ENCODE results near the gene FAM47E.
"Not testable (repeated sequence)": the region's sequence is repeated elsewhere in the genome, so short reads cannot be mapped to it uniquely, and the experiment has no call there.

The FAM47E gene

DNA sequence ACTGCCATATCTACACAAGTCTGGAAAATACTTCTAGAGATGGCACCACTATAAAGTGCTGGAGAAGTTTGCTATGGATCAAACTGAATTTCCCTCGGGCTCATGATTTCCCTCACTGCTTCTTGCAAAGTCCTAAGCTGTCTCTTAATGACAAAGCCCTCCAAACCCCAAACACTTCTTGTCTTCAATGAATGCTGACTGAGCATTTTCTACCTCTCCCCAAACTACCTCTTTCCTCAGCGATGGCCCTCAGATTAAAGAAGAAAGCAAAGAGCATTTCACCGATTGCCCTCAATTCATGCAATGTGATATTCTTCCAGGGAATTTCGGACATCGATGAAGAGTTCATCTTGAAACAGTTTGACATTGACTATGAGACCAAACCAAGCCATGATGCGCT is 19.7 kb downstream of the FAM47E start:
- no peak for DNase-seq

DNA sequence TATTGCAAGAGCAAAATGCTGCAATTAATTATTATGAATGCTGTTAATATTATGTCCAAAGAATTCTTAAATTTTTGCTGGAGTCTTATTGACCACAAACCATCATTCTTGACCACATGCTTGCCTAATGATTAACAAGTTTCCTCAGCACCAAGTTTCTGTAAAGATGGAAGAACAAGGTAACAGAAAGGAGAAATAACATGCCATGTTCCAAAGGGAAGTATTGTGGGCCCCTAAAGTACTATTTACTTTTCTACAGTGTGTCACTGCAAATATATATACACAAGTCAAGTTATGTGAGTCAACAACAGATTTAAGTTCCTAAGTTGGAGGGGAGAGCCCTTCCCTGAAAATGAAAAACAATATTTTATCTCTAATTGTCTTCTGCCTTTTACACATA is 20.6 kb downstream of the FAM47E start:
- DNase-seq: no peak

DNA sequence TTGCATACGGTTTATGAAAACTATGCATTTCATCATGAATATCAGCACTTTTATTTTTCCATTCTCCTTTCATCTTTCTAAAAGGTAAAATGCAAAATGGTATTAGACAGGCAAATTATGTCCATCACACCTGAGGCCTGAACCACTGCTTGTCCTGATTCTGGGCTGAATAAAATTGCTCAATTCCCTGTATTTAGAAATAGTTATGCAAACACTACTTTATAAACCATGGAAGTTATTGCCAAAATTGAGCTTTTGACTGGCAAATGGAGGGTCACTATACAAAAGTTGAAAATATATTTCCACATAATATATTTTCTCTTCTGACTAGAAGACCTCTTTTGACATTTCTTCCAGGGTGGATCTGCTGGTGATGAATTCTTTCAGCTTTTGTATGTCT is 21.1 kb downstream of the FAM47E start:
- DNase-seq: no peak

DNA sequence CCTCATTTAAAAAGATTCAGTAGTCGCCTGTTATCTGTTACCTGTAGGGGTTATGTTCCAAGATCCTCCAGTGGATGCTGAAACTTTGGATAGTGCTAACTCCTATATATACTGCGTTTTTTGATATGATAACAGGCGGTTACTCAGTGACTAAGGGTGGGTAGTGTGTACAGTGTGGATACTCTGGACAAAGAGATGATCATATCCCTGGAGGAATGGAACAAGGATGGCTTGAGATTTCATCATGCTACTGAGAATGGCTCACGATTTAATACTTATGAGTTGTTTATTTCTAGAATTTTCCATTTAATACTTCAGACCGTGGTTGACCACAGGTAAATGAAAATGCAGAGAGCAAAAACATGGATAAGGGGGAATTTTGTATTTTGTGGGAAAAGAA is 21.5 kb downstream of the FAM47E start:
- no peak for DNase-seq

DNA sequence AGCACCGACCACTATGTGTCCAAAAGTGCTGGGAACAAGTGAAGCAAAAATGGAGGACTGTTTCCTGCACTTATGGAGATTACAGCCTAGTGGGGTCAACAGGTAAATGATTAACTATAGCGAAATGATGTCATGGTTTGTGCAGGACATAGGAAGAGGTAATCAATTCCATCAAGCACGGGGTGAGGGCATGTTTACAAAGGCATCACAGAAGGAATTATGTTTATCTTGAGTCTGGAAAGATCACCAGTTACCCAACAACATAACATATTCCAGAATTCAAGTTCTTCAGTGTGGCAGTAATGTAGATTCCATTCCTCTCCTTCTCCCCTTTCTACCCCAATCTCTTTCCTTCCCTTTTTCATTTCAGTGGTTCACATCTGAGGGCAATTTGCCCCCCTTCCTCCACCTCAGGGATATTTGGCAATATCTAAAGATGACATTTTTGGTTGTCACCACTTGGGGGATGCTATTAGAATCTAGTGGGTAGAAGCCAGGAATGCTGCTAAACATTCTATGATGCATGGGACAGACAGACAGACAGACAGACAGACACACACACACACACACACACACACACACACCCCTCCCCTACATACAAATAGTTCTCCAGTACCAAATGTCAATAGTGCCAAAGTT is 24.1 kb downstream of the FAM47E start:
- no peak for DNase-seq

DNA sequence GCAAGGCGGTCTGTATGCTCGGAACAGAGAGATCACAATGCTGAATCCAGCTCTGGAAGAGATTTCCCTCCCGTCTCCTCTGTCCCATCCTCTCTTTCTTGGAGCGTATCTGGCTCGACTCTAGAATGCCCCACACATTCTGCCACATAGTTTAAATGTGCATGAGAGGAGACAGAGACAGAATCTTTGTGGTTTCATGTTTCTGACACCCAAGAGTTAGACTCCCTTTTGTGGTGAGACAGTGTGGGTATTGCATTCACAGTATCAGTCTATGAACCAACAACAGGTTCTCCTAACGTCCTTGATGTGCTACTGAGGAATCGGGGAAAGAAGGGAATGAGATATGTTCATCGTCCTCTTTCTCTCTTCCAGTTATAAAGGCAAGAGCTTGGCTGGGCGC is 25.3 kb downstream of the FAM47E start:
- no peak for DNase-seq

DNA sequence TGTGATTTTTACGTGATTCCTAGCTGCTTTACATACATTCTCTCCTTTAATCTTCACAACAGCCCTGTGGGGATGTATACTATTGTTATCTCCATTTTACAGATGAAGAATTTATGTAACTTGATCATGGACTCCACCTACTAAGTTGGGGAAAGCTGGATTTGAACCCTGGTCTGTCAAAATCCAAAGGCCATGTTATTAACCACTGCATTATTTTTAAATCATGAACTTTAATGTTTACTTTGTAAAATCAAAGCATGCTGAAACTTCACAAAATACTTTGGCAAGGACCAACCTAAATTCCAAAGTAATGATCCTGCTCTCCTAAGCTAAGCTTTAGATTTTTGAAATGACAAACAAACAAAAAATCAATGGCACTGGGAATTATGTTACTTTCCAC is 26.1 kb downstream of the FAM47E start:
- DNase-seq: no peak

DNA sequence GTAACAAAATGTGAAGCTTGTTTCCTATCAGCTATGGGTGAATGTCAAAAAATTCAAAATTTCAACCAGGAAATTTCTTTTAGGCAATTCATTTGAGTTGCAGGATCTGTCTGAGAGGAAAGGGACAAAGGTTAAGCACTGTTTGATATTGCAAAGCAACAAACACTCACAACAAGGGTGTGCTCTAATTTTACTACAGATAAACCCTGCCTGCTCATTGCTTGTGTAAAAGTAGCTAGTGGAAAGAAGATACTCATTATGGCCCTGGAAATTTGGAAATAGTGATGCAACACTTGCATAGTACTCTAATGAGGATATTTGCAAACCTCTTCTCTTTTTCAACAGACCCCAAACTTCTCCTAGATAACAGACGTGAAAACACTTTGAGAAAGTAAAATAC is 27.1 kb downstream of the FAM47E start:
- no peak for DNase-seq

DNA sequence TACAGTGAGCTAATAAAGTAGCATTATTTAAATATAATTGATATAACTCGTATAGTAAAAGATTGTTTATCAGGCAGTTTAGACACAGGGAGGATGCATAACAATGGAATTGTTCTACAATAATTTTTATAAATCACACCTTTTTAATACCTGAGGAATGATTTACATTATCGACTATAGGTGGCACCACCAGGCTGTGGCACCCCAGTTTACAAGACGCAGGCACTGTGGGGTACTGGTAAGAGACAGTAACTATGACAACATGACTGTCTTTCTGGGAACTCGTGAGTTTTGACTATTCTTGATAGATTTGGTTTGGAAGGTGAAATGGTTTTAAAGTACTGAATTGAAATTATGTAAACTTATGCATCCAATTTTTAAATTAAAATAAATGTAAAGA is 27.9 kb downstream of the FAM47E start:
- DNase-seq: peak in 1 of 2 experiments; percentile 1

DNA sequence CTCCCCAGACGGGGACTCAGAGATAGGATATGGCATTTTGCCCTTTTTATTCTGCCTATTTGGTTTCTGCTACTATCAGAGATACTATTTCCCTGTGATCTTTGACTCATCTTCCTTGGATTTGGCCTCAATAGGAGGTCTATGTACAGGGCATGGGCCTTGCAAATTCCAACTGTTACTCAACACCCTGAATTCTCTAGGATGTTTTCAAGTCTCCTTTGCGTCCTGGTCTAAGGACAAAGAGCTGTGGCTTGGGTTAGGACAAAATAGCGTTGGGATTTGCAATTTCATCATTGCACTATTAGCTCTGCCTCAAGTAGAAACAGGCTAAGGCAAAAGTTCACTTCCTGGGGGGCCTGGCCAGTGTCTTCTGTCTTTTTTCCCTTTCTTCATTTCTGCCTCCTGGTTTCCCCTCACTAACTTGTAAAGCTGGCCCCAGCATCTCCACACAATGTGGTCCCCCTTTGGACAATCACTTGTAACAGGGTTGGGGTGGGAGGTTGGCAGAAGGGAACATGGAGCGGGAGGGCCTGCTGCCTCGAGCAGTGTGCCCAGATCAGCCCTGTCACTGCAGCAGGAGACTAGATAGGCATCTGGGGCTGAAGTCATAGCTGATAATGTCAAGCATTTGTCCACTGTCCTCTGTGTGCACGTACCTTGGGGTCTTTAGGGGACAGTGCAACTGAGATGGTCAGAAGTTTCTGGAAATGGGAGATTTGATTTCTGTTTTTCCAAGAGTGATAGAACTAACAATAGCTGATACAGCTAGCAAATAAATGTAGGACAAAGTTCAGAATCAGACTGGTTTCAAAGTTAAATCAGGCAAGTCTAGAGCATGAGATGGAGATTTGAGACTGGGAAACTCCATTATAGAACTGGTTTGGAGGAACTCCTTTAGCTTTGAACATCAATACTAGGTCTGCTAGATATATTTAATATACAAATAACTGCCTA is 29.2 kb downstream of the FAM47E start:
- no peak for DNase-seq

DNA sequence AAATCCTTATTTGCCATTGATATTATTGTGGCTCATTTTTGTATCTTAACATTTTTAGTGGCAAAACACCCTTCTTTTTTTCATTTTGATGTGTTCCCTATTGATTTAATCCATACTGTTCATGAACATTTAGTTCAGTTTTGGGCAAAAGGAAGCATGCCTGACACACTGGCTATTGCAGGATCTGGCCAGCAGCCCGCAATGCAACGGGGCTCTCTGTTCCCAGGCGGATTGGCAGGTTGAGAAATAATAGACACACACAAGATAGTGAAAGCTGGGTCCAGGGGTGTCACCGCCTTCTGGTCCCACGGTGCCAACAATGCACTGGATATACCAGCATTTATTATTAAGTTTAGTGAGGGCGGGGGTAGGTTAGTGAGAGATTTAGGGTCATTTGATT is 30.1 kb downstream of the FAM47E start:
- not testable (repeated sequence) for DNase-seq

DNA sequence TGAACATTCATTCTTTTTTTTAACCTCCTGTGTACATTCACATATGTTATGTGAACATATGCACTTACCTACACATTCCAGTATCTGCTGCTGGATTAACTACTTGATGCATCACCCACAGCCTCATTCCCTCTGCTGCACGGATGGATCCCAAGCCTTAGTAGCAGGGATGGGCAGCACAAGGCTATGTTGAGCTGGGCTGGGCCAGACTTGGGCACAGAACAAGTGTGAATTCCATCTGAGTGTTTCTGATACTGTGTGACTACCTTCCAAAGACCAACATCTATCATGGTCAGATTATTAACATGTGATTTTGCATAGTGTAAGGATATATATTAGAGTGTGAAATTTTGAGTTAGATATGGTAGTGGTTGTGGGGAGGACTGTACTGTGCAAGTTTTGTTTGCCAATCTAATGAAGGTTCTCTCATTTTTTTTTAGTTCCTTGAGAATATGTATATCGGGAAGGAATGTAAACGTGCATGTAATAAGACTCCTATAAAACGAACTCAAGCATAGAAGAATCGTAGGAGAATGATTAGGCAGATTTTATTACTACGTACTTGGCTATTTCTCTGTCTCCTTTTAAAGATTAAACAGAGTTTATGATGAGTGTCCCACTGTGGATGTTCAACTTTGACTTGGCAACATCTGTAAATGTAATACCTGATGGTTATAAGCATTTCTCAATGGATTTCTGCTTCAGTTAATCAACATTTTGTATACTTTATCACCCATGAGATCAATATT is 31.6 kb downstream of the FAM47E start:
- DNase-seq: no peak

DNA sequence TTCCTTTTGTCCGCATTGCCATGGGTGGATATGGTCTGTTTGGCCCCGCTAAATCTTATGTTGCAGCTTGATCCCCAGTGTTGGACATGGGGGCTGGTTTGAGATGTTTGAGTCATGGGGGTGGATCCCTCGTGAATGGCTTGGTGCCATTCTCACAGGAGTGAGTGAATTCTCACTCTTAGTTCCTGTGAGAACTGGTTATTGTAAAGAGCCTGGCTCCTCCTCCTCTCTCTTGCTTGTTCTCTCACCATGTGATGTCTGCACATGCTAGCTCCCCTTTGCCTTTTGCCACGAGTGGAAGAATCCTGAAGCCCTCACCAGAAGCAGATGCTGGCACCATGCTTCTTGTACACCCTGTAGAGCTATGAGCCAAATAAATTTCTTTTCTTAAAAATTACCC is 32.4 kb downstream of the FAM47E start:
- DNase-seq: no peak

DNA sequence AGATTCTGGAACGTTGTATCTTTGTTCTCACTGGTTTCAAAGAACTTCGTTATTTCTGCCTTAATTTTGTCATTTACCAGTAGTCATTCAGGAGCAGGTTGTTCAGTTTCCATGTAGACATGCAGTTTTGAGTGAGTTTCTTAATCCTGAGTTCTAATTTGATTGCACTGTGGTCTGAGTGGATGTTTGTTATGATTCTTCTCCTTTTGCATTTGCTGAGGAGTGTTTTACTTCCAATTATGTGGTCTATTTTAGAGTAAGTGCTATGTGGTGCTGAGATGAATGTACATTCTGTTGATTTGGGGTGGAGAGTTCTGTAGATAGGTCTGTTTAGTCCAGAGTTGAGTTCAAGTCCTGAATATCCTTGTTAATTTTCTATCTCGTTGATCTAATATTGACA is 36.3 kb downstream of the FAM47E start:
- not testable (repeated sequence) for DNase-seq

DNA sequence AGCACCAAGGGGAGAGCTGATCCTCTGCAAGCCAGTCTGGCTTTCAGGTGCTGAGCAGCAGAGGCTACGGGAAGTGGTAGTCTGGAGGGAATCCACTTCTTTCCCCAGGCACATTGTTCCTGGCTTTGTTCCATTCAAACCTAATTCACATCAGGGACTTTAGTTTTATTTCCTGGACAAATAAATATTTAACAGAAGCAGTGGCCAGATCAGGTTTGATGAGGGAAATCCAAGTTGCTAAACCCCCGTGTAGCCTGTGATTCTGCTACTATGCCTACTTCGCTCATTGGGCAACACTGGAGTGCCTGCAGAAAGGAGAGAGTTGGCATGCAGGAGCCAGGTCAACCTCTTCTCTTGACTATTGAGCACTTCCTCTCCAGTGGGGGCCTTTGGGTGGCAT is 41.2 kb downstream of the FAM47E start:
- DNase-seq: no peak

DNA sequence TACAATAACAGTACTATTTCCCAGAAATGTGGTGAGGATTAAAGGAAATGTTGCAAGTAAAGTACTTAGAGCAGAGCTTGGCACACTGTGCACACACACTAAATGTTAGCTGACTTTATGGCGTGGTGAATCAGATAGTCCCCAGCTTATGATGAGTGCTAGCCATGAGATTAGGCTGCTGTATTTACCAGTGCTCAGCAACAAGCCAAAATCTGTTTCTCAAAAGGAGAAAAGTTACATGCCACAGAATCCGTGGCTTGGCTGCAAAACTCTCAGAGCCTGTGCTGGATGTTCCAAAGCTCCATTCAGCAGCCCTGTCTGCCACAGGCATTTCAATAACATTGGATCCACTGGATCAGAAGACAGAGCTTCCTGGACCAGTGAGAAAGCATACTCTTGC is 42.3 kb downstream of the FAM47E start:
- DNase-seq: no peak

DNA sequence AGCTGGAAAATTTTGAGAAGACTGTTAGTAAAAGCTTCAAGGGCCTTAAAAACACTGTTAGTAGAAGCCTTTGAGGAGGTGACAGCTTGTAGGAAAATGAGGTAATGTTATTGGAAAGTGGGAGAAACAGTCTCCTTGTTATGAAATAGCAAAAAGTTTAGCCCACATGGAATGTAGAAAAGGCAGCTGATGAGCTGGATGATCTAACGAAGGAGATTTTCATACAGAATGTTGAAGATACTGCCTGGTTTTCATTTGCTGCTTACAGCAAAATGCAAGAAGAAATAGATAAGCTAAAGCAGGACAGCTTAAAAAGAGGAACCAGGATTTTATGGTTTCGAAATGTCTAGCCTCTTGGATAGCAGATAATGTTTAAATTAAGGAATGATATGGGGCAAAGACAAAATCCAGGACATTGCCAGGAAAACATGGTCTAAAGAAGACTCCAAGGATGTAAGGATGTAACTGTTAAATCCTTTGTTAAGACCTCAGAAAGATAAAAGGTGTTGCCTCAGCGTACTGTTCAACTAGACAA is 44.8 kb downstream of the FAM47E start:
- no peak for DNase-seq

DNA sequence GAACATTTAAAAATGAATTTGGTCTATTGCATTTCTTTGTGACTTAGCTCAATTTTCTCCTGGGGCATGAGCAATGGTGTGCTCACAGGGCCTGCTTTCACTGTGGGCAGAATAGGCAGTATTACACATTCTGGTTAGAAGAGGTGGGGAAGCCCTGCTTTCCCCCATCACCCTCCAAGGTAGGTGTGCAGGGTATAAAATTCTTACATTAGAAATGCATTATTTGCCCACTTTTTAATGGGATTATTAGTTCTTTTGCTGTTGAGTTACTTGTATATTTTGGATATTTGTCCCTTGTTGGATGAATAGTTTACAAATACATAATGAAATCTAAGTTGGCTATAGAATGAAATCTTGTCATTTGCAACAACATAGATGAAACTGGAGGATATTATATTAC is 46.7 kb downstream of the FAM47E start:
- no peak for DNase-seq

DNA sequence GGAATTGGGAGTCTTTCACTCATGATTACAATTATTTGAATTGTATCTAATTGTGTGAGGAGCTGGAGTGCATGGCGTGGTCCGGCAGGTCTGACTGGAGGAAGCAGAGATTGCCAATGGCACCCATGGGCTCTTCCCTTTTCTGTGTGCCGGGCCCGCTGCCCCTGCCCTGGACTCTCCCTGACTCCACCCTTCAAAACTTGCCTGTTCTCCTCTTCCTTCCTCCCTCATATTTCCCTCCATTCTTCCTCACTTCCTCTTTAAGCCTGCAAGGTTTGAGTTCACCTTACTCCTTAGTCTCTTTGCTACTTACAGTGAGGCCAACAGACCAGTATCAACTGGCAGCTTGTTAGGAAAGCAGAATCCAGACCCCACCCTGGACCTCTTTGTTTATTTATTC is 48.5 kb downstream of the FAM47E start:
- DNase-seq: no peak

DNA sequence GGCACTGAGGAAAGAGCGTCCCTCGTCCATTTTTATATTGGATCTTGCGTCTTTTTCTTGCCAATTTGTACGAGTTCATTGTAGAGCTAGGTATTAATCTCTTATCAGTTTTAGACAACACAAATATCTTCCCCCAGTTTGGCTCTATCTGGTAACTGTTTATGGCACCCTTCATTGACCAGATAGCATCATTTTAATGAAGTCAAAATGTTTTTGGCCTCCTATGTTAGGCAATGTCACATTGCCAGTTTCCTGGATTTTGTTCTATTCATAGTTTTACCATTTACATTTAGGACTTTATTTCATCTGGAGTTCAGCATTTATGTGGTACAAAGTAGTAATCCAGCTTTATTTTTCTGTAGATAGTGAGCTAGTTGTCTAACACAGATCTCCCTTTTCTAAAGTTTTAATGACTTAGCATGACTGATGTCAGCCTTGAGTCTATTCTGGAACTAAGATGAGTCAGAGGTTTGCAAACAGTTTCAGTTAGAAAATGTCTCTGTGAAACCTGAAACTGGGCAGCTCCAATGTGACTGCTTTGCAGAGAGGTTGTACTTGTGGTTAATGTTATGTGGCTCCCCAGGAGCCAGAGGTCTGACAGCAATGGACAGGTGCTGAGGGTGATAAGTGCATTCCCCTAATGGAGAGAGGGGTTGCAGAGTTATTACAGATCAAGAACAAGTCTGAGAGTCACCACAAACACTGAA is 49.7 kb downstream of the FAM47E start:
- no peak for DNase-seq

DNA sequence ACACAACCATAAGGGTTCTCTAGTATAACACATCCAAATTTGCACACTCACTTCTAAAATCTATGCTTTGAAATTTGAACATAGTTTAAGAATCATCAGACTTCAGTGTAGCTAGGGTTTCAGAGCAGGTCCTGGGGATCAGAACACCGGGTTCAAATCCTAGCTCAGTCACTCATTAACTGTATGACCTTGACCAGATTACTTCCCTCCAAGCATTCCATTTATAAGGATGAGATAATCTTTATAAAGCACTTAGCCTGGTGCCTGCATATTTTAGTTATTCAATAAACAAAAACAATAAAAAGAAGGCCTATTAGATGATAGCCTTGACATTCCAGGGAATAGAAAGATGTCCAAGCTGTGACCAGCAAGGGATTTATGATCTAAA is 50.2 kb downstream of the FAM47E start:
- DNase-seq: no peak

DNA sequence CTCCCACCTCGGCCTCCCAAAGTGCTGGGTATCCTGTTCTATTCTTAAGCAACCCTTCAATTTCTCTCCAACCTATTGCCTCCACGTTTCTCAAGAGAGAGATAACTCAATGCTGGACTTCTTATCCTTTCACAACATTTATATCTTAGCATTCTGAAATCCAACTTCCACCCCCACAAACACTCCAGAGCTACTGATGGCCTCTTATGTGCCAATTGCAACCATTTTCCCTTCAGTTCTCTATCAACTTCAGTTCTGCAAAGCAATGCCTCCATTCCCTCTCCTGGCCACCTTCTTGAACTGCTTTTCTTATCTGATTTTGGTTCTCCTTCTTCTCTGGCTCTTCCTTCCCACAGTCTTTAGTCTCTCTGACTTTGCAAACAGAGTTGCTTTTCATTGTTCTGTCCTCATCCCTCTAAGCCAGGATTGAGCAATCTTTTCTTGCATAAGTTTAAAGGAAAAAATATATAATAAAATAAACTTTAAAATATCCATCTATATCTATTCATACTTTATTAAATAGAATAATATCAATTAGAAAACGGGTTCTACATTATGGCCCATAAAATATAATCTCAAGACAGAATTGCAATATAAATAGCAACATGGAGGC is 51.4 kb downstream of the FAM47E start:
- no peak for DNase-seq
